Fibroblast of villous mesenchyme (primary cell): ENCODE data around the gene PSME2. TPM values are rescaled to one million over a fixed set of nuclear protein-coding genes. Genes with fewer than 3 reads are reported as not detected.

Source experiments
- DNase-seq: peaks from one replicate; pipeline ENCODE4 v3.0.0-alpha.2; 2010; ENCODE audit warnings: low read depth
- H3K4me3 ChIP-seq: 2 replicates; pipeline ENCODE4 v1.5.1; 2011; ENCODE audit warnings: low read depth, mild to moderate bottlenecking, low read length
- CTCF ChIP-seq: IDR thresholded peaks from 2 replicates; pipeline ENCODE4 v1.5.1; 2012; ENCODE audit warnings: low read depth, mild to moderate bottlenecking, low read length; ENCODE audit not compliant: insufficient read depth
- total RNA-seq: library from RNA; depleted of rRNA; stranded (reverse); fragments of >200 nt; gene quantifications from 2 replicates; pipeline ENCODE4 v1.2.3, GENCODE V29; 2012

PSME2 gene
- total RNA-seq, 1 donor, result 151 TPM

GRCh38 chr14:24172261-24172860, 26.0 kb upstream of the PSME2 start:
- no peak for DNase-seq
- H3K4me3 ChIP-seq, result no peak overlapping the region
- TF ChIP-seq CTCF, result no peak

- TF ChIP-seq CTCF, result no peak
- peak; percentile 53 for DNase-seq
- no peak within 1 kb of the TSS for H3K4me3 ChIP-seq
Measured at GRCh38 chr14:24171422-24172260, 25.2 kb upstream of the PSME2 start, which contains the start of gene REC8. Gene REC8 (plus strand): TSS chr14:24172080. CDS start chr14:24172553, 473 bp downstream.

- no peak for TF ChIP-seq CTCF
- H3K4me3 ChIP-seq, result no peak overlapping the region
- DNase-seq, result no peak
Measured at GRCh38 chr14:24167469-24168114, 21.2 kb upstream of the PSME2 start.

- TF ChIP-seq CTCF, result no peak
- DNase-seq, result no peak
- H3K4me3 ChIP-seq, result no peak overlapping the region
Measured at GRCh38 chr14:24165785-24166184, 19.4 kb upstream of the PSME2 start.

GRCh38 chr14:24164518-24164991, 18.1 kb upstream of the PSME2 start:
- no peak overlapping the region for H3K4me3 ChIP-seq
- no peak for TF ChIP-seq CTCF
- no peak for DNase-seq

GRCh38 chr14:24162093-24162492, 15.7 kb upstream of the PSME2 start:
- peak; percentile 35 for DNase-seq
- TF ChIP-seq CTCF, result no peak
- H3K4me3 ChIP-seq, result peak overlapping the region; percentile 84
